Nephron progenitor cell (in vitro differentiated cells): ENCODE results near the gene HDAC4.
A peak's percentile ranks its signal among the peaks of the same experiment; 100 is the strongest.

Experiments
- DNase-seq: peaks from one replicate; pipeline ENCODE4 v3.0.0; 2021
- H3K27ac Mint-ChIP-seq: 2 replicates; pipeline ENCODE4 v1.8.0; 2021; ENCODE audit warnings: mild to moderate bottlenecking, moderate library complexity, mixed read lengths
- H3K27me3 Mint-ChIP-seq: 2 replicates; pipeline ENCODE4 v1.8.0; 2021; ENCODE audit warnings: mild to moderate bottlenecking, low read depth, mixed read lengths; ENCODE audit not compliant: poor library complexity
- H3K36me3 Mint-ChIP-seq: 2 replicates; pipeline ENCODE4 v1.8.0; 2021; ENCODE audit warnings: low read depth, mixed read lengths
- H3K4me1 Mint-ChIP-seq: 2 replicates; pipeline ENCODE4 v1.8.0; 2021; ENCODE audit warnings: mixed read lengths
- H3K4me3 Mint-ChIP-seq: 2 replicates; pipeline ENCODE4 v1.8.0; 2021; ENCODE audit warnings: mild to moderate bottlenecking, moderate library complexity, mixed read lengths
- H3K9me3 Mint-ChIP-seq: 2 replicates; pipeline ENCODE4 v1.8.0; 2021; ENCODE audit warnings: mild to moderate bottlenecking, moderate library complexity, mixed read lengths
- TF ChIP-seq, protein P1 (sequence below): fragments of 200-600 bp; sonication (generic); IDR thresholded peaks from 2 replicates; pipeline ENCODE4 v1.5.0; 2021; ENCODE audit warnings: antibody characterized with exemption

The HDAC4 gene

DNA sequence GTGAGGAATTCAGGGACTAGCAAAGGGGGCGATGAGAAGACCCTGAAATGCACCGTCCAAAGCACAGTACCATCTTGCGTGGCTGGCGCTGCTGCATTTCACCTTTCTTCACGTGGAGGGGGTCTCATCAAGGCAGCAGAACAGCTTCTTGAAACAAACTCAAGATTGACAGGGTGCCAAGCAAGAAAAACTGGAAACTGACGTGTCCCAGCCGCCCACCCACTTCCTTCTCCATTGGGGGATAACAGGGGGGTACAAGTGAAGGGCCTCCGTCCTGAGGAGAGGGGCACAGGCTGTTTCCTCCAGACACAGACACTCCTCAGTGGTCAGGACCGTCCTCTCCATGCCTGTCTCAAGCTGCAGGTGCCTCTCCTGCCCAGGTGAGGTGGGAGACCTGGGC is 32.5 kb downstream of the HDAC4 start:
- no peak overlapping the region for H3K27ac Mint-ChIP-seq
- no peaks in the 10 kb centered on the region for H3K9me3 Mint-ChIP-seq
- H3K27me3 Mint-ChIP-seq, result no peaks in the 10 kb centered on the region
- peaks cover 30% of the 10 kb centered on the region for H3K4me1 Mint-ChIP-seq
- DNase-seq, result no peak
- H3K36me3 Mint-ChIP-seq, result peaks cover 42% of the 10 kb centered on the region
- no peak overlapping the region for H3K4me3 Mint-ChIP-seq
- TF ChIP-seq, protein P1, sequence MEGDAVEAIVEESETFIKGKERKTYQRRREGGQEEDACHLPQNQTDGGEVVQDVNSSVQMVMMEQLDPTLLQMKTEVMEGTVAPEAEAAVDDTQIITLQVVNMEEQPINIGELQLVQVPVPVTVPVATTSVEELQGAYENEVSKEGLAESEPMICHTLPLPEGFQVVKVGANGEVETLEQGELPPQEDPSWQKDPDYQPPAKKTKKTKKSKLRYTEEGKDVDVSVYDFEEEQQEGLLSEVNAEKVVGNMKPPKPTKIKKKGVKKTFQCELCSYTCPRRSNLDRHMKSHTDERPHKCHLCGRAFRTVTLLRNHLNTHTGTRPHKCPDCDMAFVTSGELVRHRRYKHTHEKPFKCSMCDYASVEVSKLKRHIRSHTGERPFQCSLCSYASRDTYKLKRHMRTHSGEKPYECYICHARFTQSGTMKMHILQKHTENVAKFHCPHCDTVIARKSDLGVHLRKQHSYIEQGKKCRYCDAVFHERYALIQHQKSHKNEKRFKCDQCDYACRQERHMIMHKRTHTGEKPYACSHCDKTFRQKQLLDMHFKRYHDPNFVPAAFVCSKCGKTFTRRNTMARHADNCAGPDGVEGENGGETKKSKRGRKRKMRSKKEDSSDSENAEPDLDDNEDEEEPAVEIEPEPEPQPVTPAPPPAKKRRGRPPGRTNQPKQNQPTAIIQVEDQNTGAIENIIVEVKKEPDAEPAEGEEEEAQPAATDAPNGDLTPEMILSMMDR, result no peak

DNA sequence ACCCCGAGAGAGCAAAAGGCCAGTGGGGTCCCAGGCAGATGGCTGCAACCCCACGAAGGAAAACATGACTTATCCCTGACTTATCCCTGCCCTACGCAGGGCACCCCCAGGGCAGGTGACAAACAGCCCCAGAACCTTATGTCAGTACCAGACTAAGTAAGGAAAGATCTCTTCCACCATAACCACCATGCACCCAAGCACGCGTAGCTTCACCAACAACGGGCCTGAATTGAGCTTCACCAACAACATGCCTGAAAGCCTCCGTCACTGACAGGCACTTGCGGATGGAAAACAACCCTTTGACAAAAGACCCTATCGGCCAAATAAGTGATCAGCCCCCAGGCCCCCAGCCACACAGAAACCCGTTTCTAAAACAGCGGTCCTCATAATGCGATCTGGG is 34.1 kb downstream of the HDAC4 start:
- peaks cover 53% of the 10 kb centered on the region for H3K36me3 Mint-ChIP-seq
- peaks cover 38% of the 10 kb centered on the region for H3K4me1 Mint-ChIP-seq
- DNase-seq, result no peak
- peaks cover 3% of the 10 kb centered on the region for H3K9me3 Mint-ChIP-seq
- peak overlapping the region; percentile 84 for H3K27ac Mint-ChIP-seq
- TF ChIP-seq, protein P1, result no peak
- H3K27me3 Mint-ChIP-seq, result no peaks in the 10 kb centered on the region
- H3K4me3 Mint-ChIP-seq, result no peak overlapping the region

DNA sequence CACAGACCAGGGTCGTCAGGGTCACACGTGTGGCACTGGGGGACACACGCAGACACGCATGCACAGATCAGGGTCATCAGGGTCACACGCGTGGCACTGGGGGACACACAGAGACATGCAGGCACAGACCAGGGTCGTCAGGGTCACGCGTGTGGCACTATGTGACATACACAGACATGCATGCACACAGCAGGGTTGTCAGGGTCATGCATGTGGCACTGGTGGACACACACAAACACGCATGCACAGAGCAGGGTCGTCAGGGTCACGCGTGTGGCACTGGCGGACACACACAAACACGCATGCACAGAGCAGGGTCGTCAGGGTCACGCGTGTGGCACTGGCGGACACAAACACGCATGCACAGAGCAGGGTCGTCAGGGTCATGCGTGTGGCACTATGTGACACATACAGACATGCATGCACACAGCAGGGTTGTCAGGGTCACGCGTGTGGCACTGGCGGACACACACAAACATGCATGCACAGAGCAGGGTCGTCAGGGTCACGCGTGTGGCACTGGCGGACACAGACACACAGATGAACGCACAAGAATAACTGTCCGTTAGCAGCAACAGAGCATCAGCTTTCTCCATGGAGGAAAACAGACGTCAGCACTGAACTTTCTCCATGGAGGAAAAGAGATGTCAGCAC is 34.9 kb downstream of the HDAC4 start:
- Mint-ChIP-seq H3K4me1 (peaks cover 47% of the 10 kb centered on the region), H3K27ac (peak overlapping the region; percentile 84), H3K9me3 (peaks cover 3% of the 10 kb centered on the region), H3K27me3 (no peaks in the 10 kb centered on the region), H3K36me3 (peaks cover 53% of the 10 kb centered on the region), H3K4me3 (no peak overlapping the region)
- no peak for DNase-seq
- TF ChIP-seq, protein P1, result no peak

DNA sequence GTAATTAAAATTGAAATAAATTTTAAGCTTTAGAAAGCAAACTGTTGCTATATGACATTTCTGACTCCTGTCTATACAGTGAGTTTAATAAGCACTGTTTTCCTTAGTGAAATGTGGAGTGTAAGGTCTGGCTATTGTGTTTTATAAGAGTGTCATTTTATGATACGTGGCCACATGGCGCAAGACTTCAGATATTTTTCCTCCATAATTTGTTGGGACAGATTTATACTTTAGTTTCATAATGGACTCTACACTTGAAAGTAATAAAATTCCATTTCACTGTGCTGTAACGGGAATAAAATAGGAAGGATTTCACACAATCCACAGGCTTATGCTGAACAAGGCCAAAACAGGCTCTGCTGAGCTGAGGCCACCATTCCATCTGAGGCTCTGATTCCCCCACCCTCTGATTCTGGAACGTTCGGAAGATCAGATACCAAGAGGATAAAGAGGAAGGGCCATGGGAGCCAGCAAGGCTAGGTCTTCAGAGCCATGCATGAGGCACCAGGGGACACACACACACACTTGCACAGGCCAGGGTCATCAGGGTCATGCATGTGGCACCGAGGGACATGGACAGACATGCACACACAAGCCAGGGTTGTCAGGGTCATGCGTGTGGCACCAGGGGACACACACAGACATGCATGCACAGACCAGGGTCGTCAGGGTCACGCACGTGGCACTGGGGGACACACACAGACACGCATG is 35.6 kb downstream of the HDAC4 start:
- Mint-ChIP-seq H3K27me3 (no peaks in the 10 kb centered on the region), H3K36me3 (peaks cover 53% of the 10 kb centered on the region), H3K27ac (peak overlapping the region; percentile 58), H3K4me3 (no peak overlapping the region), H3K9me3 (peaks cover 3% of the 10 kb centered on the region), H3K4me1 (peaks cover 51% of the 10 kb centered on the region)
- DNase-seq, result no peak
- TF ChIP-seq, protein P1, result no peak

DNA sequence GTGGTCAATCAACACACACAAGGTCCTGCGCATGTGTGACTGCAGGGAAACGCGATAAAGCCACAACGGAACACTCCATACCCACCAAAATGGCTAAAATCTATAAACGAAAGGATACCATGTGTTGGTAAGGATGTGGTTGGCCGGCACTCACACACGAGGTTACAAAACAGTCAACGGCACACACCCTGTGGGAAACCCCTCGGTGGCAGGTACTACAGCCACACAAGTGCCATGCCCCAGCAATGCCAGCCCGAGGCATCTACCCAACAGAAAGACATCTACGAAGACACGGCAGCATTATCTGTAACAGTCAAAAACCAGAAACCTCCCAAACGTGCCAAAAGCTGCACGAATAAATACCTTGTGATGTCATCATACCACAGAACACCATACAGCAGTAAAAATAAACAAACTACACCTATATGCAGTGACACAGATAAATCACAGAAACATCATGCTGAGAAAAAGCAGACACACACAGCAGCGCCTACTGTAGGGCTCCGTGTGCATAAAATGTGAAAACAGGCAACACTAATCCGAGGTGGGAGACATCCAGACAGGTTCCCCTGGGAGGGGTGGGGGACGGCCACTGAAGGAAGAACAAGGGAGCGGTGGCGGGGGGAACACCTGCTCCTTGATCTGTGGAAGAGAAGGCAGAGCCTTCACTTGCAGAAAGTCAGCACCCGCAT is 36.7 kb downstream of the HDAC4 start:
- H3K27ac Mint-ChIP-seq, result no peak overlapping the region
- TF ChIP-seq, protein P1, result no peak
- peaks cover 47% of the 10 kb centered on the region for H3K36me3 Mint-ChIP-seq
- H3K9me3 Mint-ChIP-seq, result peaks cover 3% of the 10 kb centered on the region
- no peak for DNase-seq
- H3K4me1 Mint-ChIP-seq, result peaks cover 42% of the 10 kb centered on the region
- no peak overlapping the region for H3K4me3 Mint-ChIP-seq
- no peaks in the 10 kb centered on the region for H3K27me3 Mint-ChIP-seq
